Neural progenitor cell (in vitro differentiated cells): ENCODE data around the gene ZCCHC14. TPM values are rescaled to one million over a fixed set of nuclear protein-coding genes. Genes with fewer than 3 reads are reported as not detected.

Source experiments
- DNase-seq: peaks from one replicate; pipeline ENCODE4 v3.0.0-alpha.2; 2016; ENCODE audit warnings: low spot score
- H2AFZ ChIP-seq: fragments of 200-600 bp; sonication (generic); replicated peaks from 2 replicates; pipeline ENCODE4 v1.6.1; 2016; ENCODE audit warnings: antibody characterized with exemption
- H3F3A ChIP-seq: fragments of 200-600 bp; sonication (generic); 2 replicates; pipeline ENCODE4 v1.6.1; 2016; ENCODE audit warnings: antibody characterized with exemption, low read depth
- H3K27ac ChIP-seq: fragments of 200-600 bp; sonication (generic); 2 replicates; pipeline ENCODE4 v1.5.1; 2016; ENCODE audit warnings: mild to moderate bottlenecking
- H3K27me3 ChIP-seq: fragments of 200-600 bp; sonication (generic); 2 replicates; pipeline ENCODE4 v1.6.1; 2016; ENCODE audit warnings: mild to moderate bottlenecking, moderate library complexity
- H3K36me3 ChIP-seq: fragments of 200-600 bp; sonication (generic); 2 replicates; pipeline ENCODE4 v1.5.1; 2016
- H3K4me1 ChIP-seq: fragments of 200-600 bp; sonication (generic); 2 replicates; pipeline ENCODE4 v1.6.1; 2016; ENCODE audit warnings: mixed run types
- H3K4me2 ChIP-seq: fragments of 200-600 bp; sonication (generic); 2 replicates; pipeline ENCODE4 v1.6.1; 2016
- H3K4me3 ChIP-seq: fragments of 200-600 bp; sonication (generic); 2 replicates; pipeline ENCODE4 v1.5.1; 2016
- H3K79me2 ChIP-seq: fragments of 200-600 bp; sonication (generic); 2 replicates; pipeline ENCODE4 v1.6.1; 2016; ENCODE audit warnings: low read depth
- H3K9ac ChIP-seq: fragments of 200-600 bp; sonication (generic); 2 replicates; pipeline ENCODE4 v1.6.1; 2016
- H3K9me3 ChIP-seq: fragments of 200-600 bp; sonication (generic); 2 replicates; pipeline ENCODE4 v1.5.1; 2016; ENCODE audit warnings: low read depth
- H4K20me1 ChIP-seq: fragments of 200-600 bp; sonication (generic); 2 replicates; pipeline ENCODE4 v1.6.1; 2016; ENCODE audit warnings: low read depth
- H3K27ac Mint-ChIP-seq: 3 replicates; pipeline ENCODE4 v1.8.0; 2021; ENCODE audit warnings: mixed read lengths
- H3K27me3 Mint-ChIP-seq: 2 replicates; pipeline ENCODE4 v1.8.0; 2022; ENCODE audit warnings: low read depth, mild to moderate bottlenecking, inconsistent platforms, moderate library complexity, mixed read lengths; ENCODE audit not compliant: insufficient read depth
- H3K36me3 Mint-ChIP-seq: 3 replicates; pipeline ENCODE4 v1.8.0; 2021; ENCODE audit warnings: mixed read lengths
- H3K4me1 Mint-ChIP-seq: 3 replicates; pipeline ENCODE4 v1.8.0; 2021; ENCODE audit warnings: mixed read lengths
- H3K4me3 Mint-ChIP-seq: 3 replicates; pipeline ENCODE4 v1.8.0; 2021; ENCODE audit warnings: mild to moderate bottlenecking, moderate library complexity, mixed read lengths
- H3K9me3 Mint-ChIP-seq: 3 replicates; pipeline ENCODE4 v1.8.0; 2020; ENCODE audit warnings: mixed read lengths
- EZH2 ChIP-seq: fragments of 200-600 bp; sonication (generic); IDR thresholded peaks from 2 replicates; pipeline ENCODE4 v1.6.1; 2017; ENCODE audit warnings: antibody characterized with exemption, mild to moderate bottlenecking, moderate library complexity
- EZH2phosphoT487 ChIP-seq: fragments of 200-600 bp; sonication (generic); IDR thresholded peaks from 2 replicates; pipeline ENCODE4 v1.6.1; 2017; ENCODE audit warnings: antibody characterized with exemption
- total RNA-seq: library from RNA; depleted of rRNA; stranded (reverse); fragments of >200 nt; gene quantifications from 2 replicates; pipeline ENCODE4 v1.2.3, GENCODE V29; 2015; ENCODE audit warnings: low replicate concordance
- TF ChIP-seq, protein P1 (sequence below): fragments of 200-600 bp; sonication (generic); IDR thresholded peaks from 2 replicates; pipeline ENCODE4 v1.5.1; 2017; ENCODE audit warnings: antibody characterized with exemption, mild to moderate bottlenecking

The ZCCHC14 gene
- total RNA-seq, 1 donor from 2014 or later: 10.3 TPM

GRCh38 chr16:87459027-87459426 lies 33.8 kb downstream of the ZCCHC14 start:
- Mint-ChIP-seq H3K4me1 (peaks cover 23% of the 10 kb centered on the region), H3K27ac (peak overlapping the region; percentile 82), H3K27me3 (no peaks in the 10 kb centered on the region), H3K4me3 (no peak overlapping the region), H3K9me3 (no peaks in the 10 kb centered on the region), H3K36me3 (peaks cover 5% of the 10 kb centered on the region)
- H3K9me3 ChIP-seq: no peaks in the 10 kb centered on the region
- no peak overlapping the region for H3K4me3 ChIP-seq
- H3K4me2 ChIP-seq: no peak overlapping the region
- no peak overlapping the region for H3K27ac ChIP-seq
- peaks cover 37% of the 10 kb centered on the region for H4K20me1 ChIP-seq
- no peak overlapping the region for H3K9ac ChIP-seq
- TF ChIP-seq, protein P1, sequence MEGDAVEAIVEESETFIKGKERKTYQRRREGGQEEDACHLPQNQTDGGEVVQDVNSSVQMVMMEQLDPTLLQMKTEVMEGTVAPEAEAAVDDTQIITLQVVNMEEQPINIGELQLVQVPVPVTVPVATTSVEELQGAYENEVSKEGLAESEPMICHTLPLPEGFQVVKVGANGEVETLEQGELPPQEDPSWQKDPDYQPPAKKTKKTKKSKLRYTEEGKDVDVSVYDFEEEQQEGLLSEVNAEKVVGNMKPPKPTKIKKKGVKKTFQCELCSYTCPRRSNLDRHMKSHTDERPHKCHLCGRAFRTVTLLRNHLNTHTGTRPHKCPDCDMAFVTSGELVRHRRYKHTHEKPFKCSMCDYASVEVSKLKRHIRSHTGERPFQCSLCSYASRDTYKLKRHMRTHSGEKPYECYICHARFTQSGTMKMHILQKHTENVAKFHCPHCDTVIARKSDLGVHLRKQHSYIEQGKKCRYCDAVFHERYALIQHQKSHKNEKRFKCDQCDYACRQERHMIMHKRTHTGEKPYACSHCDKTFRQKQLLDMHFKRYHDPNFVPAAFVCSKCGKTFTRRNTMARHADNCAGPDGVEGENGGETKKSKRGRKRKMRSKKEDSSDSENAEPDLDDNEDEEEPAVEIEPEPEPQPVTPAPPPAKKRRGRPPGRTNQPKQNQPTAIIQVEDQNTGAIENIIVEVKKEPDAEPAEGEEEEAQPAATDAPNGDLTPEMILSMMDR: no peak
- TF ChIP-seq EZH2phosphoT487 (no peak), EZH2 (no peak)
- no peak for DNase-seq
- peaks cover 26% of the 10 kb centered on the region for H3K79me2 ChIP-seq
- no peaks in the 10 kb centered on the region for H3K27me3 ChIP-seq
- H3F3A ChIP-seq: peaks cover 8% of the 10 kb centered on the region
- no peak overlapping the region for H2AFZ ChIP-seq
- H3K36me3 ChIP-seq: no peaks in the 10 kb centered on the region
- peaks cover 2% of the 10 kb centered on the region for H3K4me1 ChIP-seq

- peaks cover 8% of the 10 kb centered on the region for H3F3A ChIP-seq
- peaks cover 22% of the 10 kb centered on the region for H3K79me2 ChIP-seq
- DNase-seq: no peak
- no peak overlapping the region for H3K27ac ChIP-seq
- Mint-ChIP-seq H3K4me1 (peaks cover 20% of the 10 kb centered on the region), H3K4me3 (no peak overlapping the region), H3K27me3 (no peaks in the 10 kb centered on the region), H3K9me3 (no peaks in the 10 kb centered on the region), H3K36me3 (peaks cover 5% of the 10 kb centered on the region), H3K27ac (no peak overlapping the region)
- no peaks in the 10 kb centered on the region for H3K27me3 ChIP-seq
- no peaks in the 10 kb centered on the region for H3K9me3 ChIP-seq
- H3K9ac ChIP-seq: no peak overlapping the region
- H3K4me2 ChIP-seq: no peak overlapping the region
- TF ChIP-seq EZH2 (no peak), EZH2phosphoT487 (no peak)
- TF ChIP-seq, protein P1: no peak
- H3K4me1 ChIP-seq: peaks cover 2% of the 10 kb centered on the region
- H4K20me1 ChIP-seq: peaks cover 34% of the 10 kb centered on the region
- H3K4me3 ChIP-seq: no peak overlapping the region
- no peak overlapping the region for H2AFZ ChIP-seq
- H3K36me3 ChIP-seq: no peaks in the 10 kb centered on the region
Observed at GRCh38 chr16:87458424-87458915, 34.4 kb downstream of the ZCCHC14 start.

GRCh38 chr16:87457709-87458423 lies 35.0 kb downstream of the ZCCHC14 start:
- H3K9me3 Mint-ChIP-seq: no peaks in the 10 kb centered on the region
- Histone ChIP-seq H3K9me3 (no peaks in the 10 kb centered on the region), H3F3A (peaks cover 8% of the 10 kb centered on the region), H3K9ac (no peak overlapping the region), H3K4me2 (no peak overlapping the region), H3K27ac (no peak overlapping the region), H3K79me2 (peaks cover 22% of the 10 kb centered on the region), H3K27me3 (no peaks in the 10 kb centered on the region), H3K36me3 (no peaks in the 10 kb centered on the region), H3K4me1 (peaks cover 2% of the 10 kb centered on the region), H3K4me3 (no peak overlapping the region), H4K20me1 (peaks cover 28% of the 10 kb centered on the region), H2AFZ (no peak overlapping the region)
- H3K36me3 Mint-ChIP-seq: peaks cover 5% of the 10 kb centered on the region
- H3K4me3 Mint-ChIP-seq: no peak overlapping the region
- H3K27me3 Mint-ChIP-seq: no peaks in the 10 kb centered on the region
- no peak overlapping the region for H3K27ac Mint-ChIP-seq
- TF ChIP-seq EZH2phosphoT487: no peak
- no peak for TF ChIP-seq EZH2
- TF ChIP-seq, protein P1: no peak
- H3K4me1 Mint-ChIP-seq: peaks cover 20% of the 10 kb centered on the region
- DNase-seq: no peak
